ENCODE results near the gene DOCK9.

GRCh38 chr13:98962901-98963590, 14.8 kb downstream of the DOCK9 start:
- TF ChIP-seq CTCF (conservative IDR thresholded peaks at IDR 0.05; ENCODE audit: low read depth, low read length): no peak
- TF ChIP-seq EZH2 (IDR thresholded peaks at IDR 0.05; ENCODE audit: low read length, unreplicated experiment): no peak
- TF ChIP-seq EZH2phosphoT487 (IDR thresholded peaks at IDR 0.05; ENCODE audit: borderline replicate concordance, low read length): no peak
